T-helper 2 cell treated with Interferon-gamma antibody and Interleukin-4, amounts not matched to agents 100 ng/mL and 5 ng/mL, for 36 hours (primary cell): Measurements from ENCODE around the gene DOCK3. TPM values are rescaled to one million over a fixed set of nuclear protein-coding genes. Genes with fewer than 3 reads are reported as not detected.
"Not testable (repeated sequence)": the region's sequence is repeated elsewhere in the genome, so short reads cannot be mapped to it uniquely, and the experiment has no call there.

Experiments
- intact Hi-C: fragments of 100-400 bp; cut with micrococcal nuclease; formaldehyde crosslinking; loops from one replicate; pipeline ENCODE4 v1.15.1; 2023
- total RNA-seq: library from RNA; stranded (reverse); gene quantifications from 2 replicates; pipeline ENCODE4 v1.2.3, GENCODE V29; 2022

DOCK3 gene
- total RNA-seq, 1 donor from 2014 or later = 0.93 TPM

DNA sequence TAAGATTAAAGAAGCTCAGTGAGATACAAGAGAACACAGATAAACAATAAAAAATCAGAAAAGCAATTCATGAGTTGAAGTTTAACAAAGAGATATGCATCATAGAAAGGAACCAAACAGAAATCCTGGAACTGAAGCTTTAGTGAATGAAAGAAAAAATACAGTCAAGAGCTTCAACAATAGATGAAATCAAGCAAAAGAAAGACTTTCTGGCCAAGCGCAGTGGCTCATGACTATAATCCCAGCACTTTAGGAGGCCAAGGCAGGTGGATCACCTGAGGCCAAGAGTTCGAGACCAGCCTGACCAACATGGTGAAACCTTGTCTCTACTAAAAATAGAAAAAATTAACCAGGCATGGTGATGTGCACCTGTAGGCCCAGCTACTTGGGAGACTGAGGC, 408.8 kb downstream of the DOCK3 start:
- intact Hi-C loops = no loop called here

DNA sequence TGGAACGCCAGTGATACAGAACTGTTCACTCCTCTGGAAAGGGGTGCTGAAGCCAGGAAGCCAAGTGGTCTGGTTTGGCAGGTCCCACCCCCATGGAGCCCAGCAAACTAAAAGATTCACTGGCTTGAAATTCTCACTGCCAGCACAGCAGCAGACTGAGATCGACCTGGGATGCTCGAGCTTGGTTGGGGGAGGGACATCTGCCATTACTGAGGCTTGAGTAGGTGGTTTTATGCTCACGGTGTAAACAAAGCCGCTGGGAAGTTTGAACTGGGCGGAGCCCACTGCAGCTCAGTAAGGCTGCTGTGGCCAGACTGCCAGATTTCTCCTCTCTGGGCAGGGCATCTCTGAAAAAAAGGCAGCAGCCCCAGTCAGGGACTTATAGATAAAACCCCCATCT, 417.4 kb downstream of the DOCK3 start:
- intact Hi-C loops = not testable (repeated sequence)

DNA sequence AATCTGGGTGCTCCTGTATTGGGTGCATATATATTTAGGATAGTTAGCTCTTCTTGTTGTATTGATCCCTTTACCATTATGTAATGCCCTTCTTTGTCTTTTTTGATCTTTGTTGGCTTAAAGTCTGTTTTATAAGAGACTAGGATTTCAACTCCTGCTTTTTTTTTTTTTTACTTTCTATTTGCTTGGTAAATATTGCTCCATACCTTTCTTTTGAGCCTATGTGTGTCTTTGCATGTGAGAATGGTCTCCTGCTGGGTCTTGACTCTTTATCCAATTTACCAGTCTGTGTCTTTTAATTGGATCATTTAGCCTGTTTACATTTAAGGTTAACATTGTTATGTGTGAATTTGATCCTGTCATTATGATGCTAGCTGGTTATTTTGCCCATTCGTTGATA, 420.1 kb downstream of the DOCK3 start:
- intact Hi-C loops = not testable (repeated sequence)

- intact Hi-C loops = no loop called here
Measured at GRCh38 chr3:51099794-51100535, 425.2 kb downstream of the DOCK3 start.

GRCh38 chr3:51100536-51100851, 425.8 kb downstream of the DOCK3 start:
- intact Hi-C loops = no loop called here

DNA sequence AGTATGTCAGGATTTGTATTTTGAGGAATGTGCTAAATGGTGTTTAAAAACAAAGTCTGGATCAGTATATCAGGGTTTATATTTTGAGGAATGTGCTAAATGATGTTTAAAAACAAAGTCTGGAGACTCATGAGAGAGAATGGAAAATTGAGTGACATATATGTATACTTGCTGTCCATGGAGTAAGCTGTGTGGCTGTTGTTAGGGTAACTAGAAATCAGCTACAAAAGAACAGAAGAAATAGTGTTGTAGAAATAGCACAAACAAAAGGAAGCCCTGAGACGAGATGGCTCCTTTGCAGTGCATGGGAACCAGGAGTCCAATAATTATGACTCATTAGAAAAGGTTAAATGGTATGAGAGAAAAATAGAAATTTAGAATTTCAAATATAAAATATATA, 427.7 kb downstream of the DOCK3 start:
- intact Hi-C loops = no loop called here

DNA sequence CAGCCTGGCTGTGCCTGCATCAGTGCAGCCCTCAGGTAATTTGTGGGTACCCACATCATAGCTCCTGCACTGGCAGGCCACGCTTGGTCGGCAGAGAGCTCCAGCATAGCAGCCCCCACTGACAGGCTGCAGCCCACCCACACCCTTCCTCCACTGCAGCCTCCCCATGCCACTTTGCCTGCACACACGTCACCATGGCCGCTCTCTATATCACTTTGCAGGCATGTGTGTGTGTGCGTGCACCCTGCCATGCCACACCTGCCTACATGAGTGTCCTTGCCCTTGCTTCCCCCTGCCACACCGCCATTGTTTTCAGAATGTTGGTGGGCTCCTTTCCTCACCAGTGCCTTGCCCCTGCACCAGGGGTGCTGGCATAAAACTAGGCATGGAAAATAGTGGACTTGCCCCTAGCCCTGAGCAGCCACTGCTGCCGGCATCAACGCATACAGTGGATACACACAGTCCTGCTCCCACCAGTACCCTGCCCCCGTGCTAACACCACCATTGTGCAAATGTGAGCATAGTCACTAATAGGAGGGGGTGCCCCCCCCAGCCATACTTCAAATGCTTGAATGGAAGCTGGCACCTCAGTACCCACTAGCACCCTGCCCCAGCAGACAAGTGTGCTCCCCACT, 431.6 kb downstream of the DOCK3 start:
- intact Hi-C loops = no loop called here

DNA sequence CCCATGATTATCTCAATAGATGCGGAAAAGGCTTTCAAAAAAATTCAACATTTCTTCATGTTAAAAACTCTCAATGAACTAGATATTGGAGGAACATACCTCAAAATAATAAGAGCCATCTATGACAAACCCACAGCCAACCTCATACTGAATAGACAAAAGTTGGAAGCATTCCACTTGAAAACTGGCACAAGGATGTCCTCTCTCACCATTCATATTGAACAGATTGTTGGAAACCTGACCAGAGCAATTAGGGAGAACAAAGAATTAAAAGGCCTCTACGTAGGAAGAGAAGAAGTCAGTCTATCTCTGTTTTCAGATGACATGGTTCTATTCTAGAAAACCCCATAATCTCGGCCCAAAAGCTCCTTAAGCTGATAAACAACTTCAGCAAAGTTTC, 435.9 kb downstream of the DOCK3 start:
- intact Hi-C loops = no loop called here

DNA sequence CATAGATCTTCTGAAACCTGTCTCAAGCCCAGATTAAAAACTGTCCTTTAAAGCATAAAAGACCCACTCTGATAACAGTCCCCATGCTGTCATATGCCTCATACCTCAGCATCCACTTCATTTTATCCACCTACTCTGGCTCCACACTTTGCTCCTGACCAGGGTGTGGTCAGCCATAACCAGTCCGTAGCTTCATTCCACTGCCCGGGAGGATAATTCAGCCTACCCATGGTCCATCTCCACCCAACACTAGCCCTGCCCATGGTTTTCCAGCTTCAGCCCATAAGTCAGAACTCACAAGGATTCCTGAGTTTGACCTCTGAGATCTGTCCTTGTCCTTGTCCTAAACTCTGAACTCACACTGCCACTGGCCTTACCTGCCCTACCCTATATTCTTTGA, 448.2 kb downstream of the DOCK3 start:
- intact Hi-C loops = no loop called here

DNA sequence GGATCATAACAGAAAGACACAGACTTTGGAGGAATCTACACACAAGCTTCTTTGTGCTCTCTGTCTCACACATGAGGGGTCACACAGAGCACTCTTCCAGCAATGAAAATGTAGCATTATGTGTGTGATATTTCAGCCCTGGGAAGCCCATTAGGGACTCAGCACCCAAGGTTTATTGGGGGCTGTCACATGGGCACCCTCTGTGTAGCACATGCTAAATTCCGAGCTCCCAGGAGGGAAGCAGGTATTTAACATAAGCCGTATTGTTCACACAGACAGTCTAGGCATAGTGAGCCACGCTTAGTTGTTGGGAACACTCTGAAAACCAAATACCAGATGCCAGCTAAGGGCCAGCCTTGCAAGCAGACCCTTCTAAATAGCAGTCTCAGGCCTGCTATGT, 448.8 kb downstream of the DOCK3 start:
- intact Hi-C loops = no loop called here

GRCh38 chr3:51131607-51132006, 456.9 kb downstream of the DOCK3 start:
- intact Hi-C loops = not testable (repeated sequence)

DNA sequence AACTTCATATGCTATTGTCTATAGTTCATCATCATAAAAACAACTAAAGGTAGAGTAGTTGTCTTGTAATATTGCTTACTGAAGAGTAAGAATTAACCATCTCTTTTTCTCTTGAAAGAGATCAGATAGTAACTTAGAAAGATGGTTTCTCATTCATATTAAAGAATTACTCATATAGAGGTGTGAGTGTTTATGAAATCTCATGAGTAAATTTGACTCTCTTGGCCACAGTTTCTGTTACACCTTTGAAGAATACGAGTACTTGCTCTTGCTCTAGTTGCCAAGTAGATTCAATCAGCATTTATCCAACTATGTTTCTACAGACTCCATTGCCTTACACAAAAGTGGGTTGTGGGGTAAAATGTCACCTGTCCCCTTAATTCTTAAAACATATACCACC, 463.0 kb downstream of the DOCK3 start:
- intact Hi-C loops = no loop called here

DNA sequence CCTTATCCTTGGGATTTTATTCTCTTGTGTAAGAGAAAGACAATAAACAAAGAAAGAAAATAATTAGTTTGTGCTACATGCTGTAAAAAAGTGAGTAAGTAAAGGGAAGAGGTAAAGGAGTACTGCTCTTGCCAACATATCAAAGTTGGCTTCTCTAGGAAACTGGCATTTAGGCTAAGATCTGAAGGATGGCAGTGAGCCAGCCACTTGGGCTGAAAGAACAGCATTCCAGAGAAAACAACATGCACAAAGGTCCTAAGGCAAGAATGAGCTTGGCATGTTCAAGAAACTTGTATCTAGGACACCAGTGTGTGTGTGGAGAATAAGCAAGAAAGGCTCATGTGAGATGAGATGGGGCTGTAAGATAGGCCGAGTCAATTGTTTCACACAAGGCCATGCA, 464.9 kb downstream of the DOCK3 start:
- intact Hi-C loops = no loop called here

- intact Hi-C loops = no loop called here
Measured at GRCh38 chr3:51141573-51141972, 466.8 kb downstream of the DOCK3 start.

DNA sequence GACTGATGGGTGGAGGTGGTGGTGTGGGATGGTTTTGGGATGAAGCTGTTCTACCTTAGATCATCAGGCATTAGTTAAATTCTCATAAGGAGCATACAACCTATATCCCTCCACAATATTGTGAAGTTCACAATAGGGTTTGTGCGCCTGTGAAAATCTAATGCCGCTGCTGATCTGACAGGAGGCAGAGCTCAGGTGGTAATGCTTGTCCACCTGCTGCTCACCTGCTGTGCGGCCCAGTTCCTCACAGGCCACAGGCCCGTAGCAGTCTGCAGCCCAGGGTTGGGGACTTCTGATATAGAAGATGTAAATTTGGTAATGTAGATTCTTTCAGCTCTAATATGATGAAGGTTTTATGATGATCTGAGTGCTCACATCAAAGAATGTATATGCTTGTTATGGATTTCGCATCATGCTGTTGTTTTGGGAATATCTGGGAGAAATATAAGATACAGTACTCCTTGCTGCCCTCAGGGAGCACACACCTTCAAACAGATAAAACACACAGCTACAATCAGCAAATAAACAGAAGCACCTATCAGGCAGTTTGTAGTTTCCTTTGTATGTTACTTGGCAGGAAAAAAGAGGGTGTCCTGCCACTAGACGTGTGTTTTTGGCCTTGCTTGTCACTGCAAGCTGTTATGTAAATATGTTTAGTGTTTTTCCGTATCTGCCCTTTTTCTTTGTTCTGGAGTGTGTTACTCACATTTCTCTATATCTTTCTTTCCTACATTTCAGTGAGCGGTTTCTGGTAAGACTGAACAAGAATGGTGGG, 471.3 kb downstream of the DOCK3 start:
- intact Hi-C loops = no loop called here

DNA sequence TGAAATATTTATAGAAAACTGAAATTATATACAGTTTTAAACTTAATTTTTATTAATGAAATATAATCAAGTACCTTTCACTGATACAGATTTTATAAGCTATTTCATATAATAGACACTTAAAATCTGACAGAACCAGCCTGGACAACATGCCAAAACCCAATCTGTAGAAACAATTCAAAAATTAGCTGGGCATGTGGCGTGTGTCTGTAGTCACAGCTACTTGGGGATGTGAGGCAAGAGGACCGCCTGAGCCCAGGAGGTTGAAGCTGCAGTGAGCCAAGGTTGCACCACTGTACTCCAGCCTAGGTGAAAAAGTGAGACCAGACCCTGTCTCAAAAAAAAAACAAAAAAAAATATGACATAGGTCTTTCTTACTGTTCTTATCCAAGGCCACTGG, 472.1 kb downstream of the DOCK3 start:
- intact Hi-C loops = no loop called here

DNA sequence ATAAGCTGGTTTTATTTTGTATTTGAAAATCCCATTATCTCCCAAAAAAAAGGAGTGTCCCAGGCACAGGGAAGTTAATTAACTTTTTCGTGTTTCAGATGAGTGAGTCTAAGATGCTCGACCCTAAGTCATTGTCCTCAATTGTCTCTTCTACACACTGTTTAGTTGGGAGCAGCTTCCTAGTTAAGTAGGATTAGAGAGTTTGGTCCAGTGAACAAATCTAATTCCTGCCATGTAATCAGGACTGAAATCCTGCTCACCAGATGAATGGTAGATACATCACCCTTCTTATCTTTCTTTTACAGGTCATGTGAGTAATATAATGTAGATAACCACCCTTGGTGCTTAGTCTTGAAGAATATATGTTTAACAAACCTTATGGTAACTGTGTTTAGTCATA, 481.4 kb downstream of the DOCK3 start:
- intact Hi-C loops = no loop called here

- intact Hi-C loops = no loop called here
Measured at GRCh38 chr3:51163051-51163450, 488.3 kb downstream of the DOCK3 start.

GRCh38 chr3:51173518-51174271, 499.0 kb downstream of the DOCK3 start:
- intact Hi-C loops = no loop called here

DNA sequence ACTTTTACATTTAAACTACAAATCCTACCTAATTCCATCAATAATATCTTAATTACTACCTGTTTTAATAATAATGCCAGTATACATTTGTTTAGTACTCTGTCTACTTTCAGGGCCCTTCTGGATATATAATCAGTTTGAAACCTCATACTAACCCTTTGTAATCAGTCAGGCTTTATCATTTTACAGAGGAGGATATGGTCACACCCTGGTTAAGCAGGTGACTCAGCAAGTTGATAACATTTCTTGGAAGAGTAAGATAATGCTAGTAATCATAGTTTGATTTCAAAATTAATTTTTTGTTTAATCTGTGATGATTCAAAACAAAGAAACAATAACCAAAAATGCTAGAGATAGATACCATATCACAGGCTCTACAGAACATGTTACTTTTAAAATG, 502.2 kb downstream of the DOCK3 start:
- intact Hi-C loops = no loop called here

DNA sequence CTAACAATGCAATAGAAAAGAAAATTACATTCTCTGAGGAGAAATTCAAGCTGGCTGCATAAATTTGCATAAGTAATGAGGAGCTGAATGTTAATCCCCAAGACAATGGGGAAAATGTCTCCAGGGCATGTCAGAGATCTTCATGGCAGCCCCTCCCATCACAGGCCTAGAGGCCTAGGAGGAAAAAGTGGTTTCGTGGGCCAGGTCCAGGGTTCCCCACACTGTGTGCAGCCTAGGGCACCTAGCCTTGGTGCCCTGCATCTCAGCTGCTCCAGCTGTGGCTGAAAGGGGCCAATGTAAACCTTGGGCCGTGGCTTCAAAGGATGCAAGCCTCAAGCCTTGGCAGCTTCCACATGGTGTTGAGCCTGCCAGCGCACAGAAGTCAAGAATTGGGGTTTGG, 511.7 kb downstream of the DOCK3 start:
- intact Hi-C loops = not testable (repeated sequence)

DNA sequence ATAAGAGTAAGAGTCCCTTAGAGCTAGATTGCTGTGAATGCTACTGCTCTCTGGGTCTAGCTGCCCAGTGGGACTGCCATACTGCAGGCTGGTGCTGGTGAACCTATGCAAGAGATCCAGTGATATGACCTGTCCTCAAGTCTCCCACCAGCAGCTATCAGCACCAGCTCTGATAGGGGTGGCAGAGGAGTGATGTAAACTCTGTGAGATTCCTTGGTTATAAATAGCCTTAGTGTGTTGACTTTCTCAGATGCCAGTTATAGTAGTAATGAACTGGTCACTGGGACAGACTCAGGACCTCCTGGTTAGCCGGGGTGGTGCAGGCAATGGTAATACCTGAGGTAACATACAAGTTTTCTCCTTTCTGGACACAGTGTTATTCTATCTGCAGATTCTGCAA, 515.5 kb downstream of the DOCK3 start:
- intact Hi-C loops = no loop called here
